H9 (cell line): ENCODE data around the gene TTC28. TPM values are rescaled to one million over a fixed set of nuclear protein-coding genes. Genes with fewer than 3 reads are reported as not detected.

ENCODE experiments used
- DNase-seq: peaks from one replicate; pipeline ENCODE4 v3.0.0-alpha.2; 2017
- H2AFZ ChIP-seq: one replicate; pipeline ENCODE4 v1.6.1; 2013; ENCODE audit warnings: mild to moderate bottlenecking, low read length, control low read depth, moderate library complexity
- H2AK5ac ChIP-seq: 2 replicates; pipeline ENCODE4 v1.6.1; 2013; ENCODE audit warnings: low read length, control low read depth, mixed read lengths; ENCODE audit not compliant: insufficient read length
- H2BK120ac ChIP-seq: one replicate; pipeline ENCODE4 v1.6.1; 2013; ENCODE audit warnings: low read depth, mild to moderate bottlenecking, low read length, control low read depth, inconsistent platforms; ENCODE audit not compliant: poor library complexity, severe bottlenecking
- H2BK12ac ChIP-seq: 2 replicates; pipeline ENCODE4 v1.6.1; 2013; ENCODE audit warnings: low read length, control low read depth, mixed read lengths, low read depth; ENCODE audit not compliant: insufficient read length
- H2BK15ac ChIP-seq: 2 replicates; pipeline ENCODE4 v1.6.1; 2013; ENCODE audit warnings: low read depth, low read length, control low read depth
- H2BK20ac ChIP-seq: one replicate; pipeline ENCODE4 v1.6.1; 2013; ENCODE audit warnings: low read depth, mild to moderate bottlenecking, low read length, control low read depth, inconsistent platforms; ENCODE audit not compliant: poor library complexity, severe bottlenecking
- H2BK5ac ChIP-seq: 2 replicates; pipeline ENCODE4 v1.6.1; 2013; ENCODE audit warnings: low read length, control low read depth, mixed read lengths; ENCODE audit not compliant: insufficient read length
- H3K14ac ChIP-seq: 2 replicates; pipeline ENCODE4 v1.6.1; 2013; ENCODE audit warnings: low read length, control low read depth; ENCODE audit not compliant: insufficient read depth
- H3K18ac ChIP-seq: 2 replicates; pipeline ENCODE4 v1.6.1; 2013; ENCODE audit warnings: low read depth, mild to moderate bottlenecking, mixed read lengths, low read length, control low read depth; ENCODE audit not compliant: insufficient read length
- H3K23ac ChIP-seq: 2 replicates; pipeline ENCODE4 v1.6.1; 2013; ENCODE audit warnings: low read length, control low read depth, mixed read lengths, low read depth; ENCODE audit not compliant: insufficient read length
- H3K23me2 ChIP-seq: 2 replicates; pipeline ENCODE4 v1.6.1; 2013; ENCODE audit warnings: low read depth, mild to moderate bottlenecking, mixed read lengths, low read length, control low read depth; ENCODE audit not compliant: insufficient read length, poor library complexity, severe bottlenecking
- H3K27ac ChIP-seq: 2 replicates; pipeline ENCODE4 v1.5.1; 2013; ENCODE audit warnings: low read length, control low read depth, mixed read lengths, low read depth; ENCODE audit not compliant: insufficient read length
- H3K27me3 ChIP-seq: 2 replicates; pipeline ENCODE4 v1.6.1; 2013; ENCODE audit warnings: low read length, control low read depth, inconsistent platforms; ENCODE audit not compliant: insufficient read depth
- H3K4ac ChIP-seq: 2 replicates; pipeline ENCODE4 v1.6.1; 2013; ENCODE audit warnings: low read depth, mild to moderate bottlenecking, control low read depth, inconsistent platforms, low read length, moderate library complexity
- H3K4me1 ChIP-seq: 2 replicates; pipeline ENCODE4 v1.6.1; 2013; ENCODE audit warnings: low read length, control low read depth, inconsistent platforms; ENCODE audit not compliant: insufficient read depth
- H3K4me2 ChIP-seq: 2 replicates; pipeline ENCODE4 v1.6.1; 2013; ENCODE audit warnings: low read length, control low read depth, mixed read lengths; ENCODE audit not compliant: insufficient read length, insufficient read depth
- H3K56ac ChIP-seq: 2 replicates; pipeline ENCODE4 v1.6.1; 2013; ENCODE audit warnings: low read depth, mild to moderate bottlenecking, mixed read lengths, low read length, control low read depth; ENCODE audit not compliant: insufficient read length
- H3K79me1 ChIP-seq: 2 replicates; pipeline ENCODE4 v1.6.1; 2013; ENCODE audit warnings: low read depth, mild to moderate bottlenecking, moderate library complexity, low read length, control low read depth, inconsistent platforms; ENCODE audit not compliant: insufficient read depth, poor library complexity, severe bottlenecking
- H3K79me2 ChIP-seq: 2 replicates; pipeline ENCODE4 v1.6.1; 2013; ENCODE audit warnings: low read length, control low read depth, inconsistent platforms; ENCODE audit not compliant: insufficient read depth
- H3K9ac ChIP-seq: 2 replicates; pipeline ENCODE4 v1.6.1; 2013; ENCODE audit warnings: low read length, control low read depth, mixed read lengths; ENCODE audit not compliant: insufficient read length; ENCODE audit errors: extremely low read depth
- H3K9me3 ChIP-seq: one replicate; pipeline ENCODE4 v1.6.1; 2013; ENCODE audit warnings: low read depth, low read length, inconsistent platforms; ENCODE audit not compliant: control insufficient read depth
- H3T11ph ChIP-seq: one replicate; pipeline ENCODE4 v1.6.1; 2013; ENCODE audit warnings: mild to moderate bottlenecking, low read length, control low read depth, inconsistent platforms
- H4K20me1 ChIP-seq: one replicate; pipeline ENCODE4 v1.6.1; 2013; ENCODE audit not compliant: control insufficient read depth, insufficient read length, insufficient read depth
- H4K5ac ChIP-seq: 2 replicates; pipeline ENCODE4 v1.6.1; 2013; ENCODE audit warnings: low read depth, mild to moderate bottlenecking, mixed read lengths, low read length, control low read depth; ENCODE audit not compliant: insufficient read length
- H4K8ac ChIP-seq: replicated peaks from 2 replicates; pipeline ENCODE4 v1.6.1; 2013; ENCODE audit warnings: low read length, control low read depth, mixed read lengths, low read depth; ENCODE audit not compliant: insufficient read length
- H4K91ac ChIP-seq: 2 replicates; pipeline ENCODE4 v1.6.1; 2013; ENCODE audit warnings: low read depth, mild to moderate bottlenecking, moderate library complexity, mixed read lengths, low read length, control low read depth; ENCODE audit not compliant: insufficient read length
- H3K27ac Mint-ChIP-seq, 3 experiments: 2 replicates in 2 of 3; 3 replicates in 1 of 3; pipeline ENCODE4 v1.8.0; 2020 to 2021; ENCODE audit warnings: mixed read lengths in 3 of 3, mild to moderate bottlenecking in 1 of 3, moderate library complexity in 1 of 3
- H3K27me3 Mint-ChIP-seq: 2 replicates; pipeline ENCODE4 v1.8.0; 2021; ENCODE audit warnings: low read depth, mild to moderate bottlenecking, moderate library complexity, mixed read lengths
- H3K36me3 Mint-ChIP-seq, 3 experiments: 2 replicates in 2 of 3; 3 replicates in 1 of 3; pipeline ENCODE4 v1.8.0; 2020 to 2021; ENCODE audit warnings: low read depth in 3 of 3, mixed read lengths in 3 of 3; ENCODE audit not compliant: insufficient read depth in 1 of 3
- H3K4me1 Mint-ChIP-seq, 2 experiments: 2 replicates each; pipeline ENCODE4 v1.8.0; 2020; ENCODE audit warnings: mixed read lengths in 2 of 2
- H3K4me3 Mint-ChIP-seq, 2 experiments: 2 replicates in 1 of 2; 3 replicates in 1 of 2; pipeline ENCODE4 v1.8.0; 2020 to 2021; ENCODE audit warnings: mild to moderate bottlenecking in 2 of 2, mixed read lengths in 2 of 2, moderate library complexity in 1 of 2
- H3K9me3 Mint-ChIP-seq, 2 experiments: 2 replicates in 1 of 2; 3 replicates in 1 of 2; pipeline ENCODE4 v1.8.0; 2020; ENCODE audit warnings: mild to moderate bottlenecking in 2 of 2, mixed read lengths in 2 of 2, moderate library complexity in 1 of 2
- CTCF ChIP-seq: fragments of 200-600 bp; sonication (generic); conservative IDR thresholded peaks from 3 replicates; pipeline ENCODE4 v1.8.0; 2021; ENCODE audit warnings: antibody characterized with exemption, mild to moderate bottlenecking
- WGBS: extraction: QIAGEN DNeasy Blood & Tissue Kit; methylation state at CpG from one replicate; pipeline ENCODE4 v1.1.7; 2013; ENCODE audit warnings: missing lambda C conversion rate, low lambda C conversion rate, mixed read lengths; ENCODE audit not compliant: insufficient read length; ENCODE audit errors: extremely low coverage; 5-methylcytosine and 5-hydroxymethylcytosine counted together
- total RNA-seq: library from RNA; stranded (reverse); gene quantifications from 2 replicates; pipeline ENCODE4 v1.2.1, GENCODE V29; 2021

The TTC28 gene
- total RNA-seq, 1 experiment from 2014 or later: 13.6 TPM

- H2AFZ ChIP-seq: no peak overlapping the region
- no peak overlapping the region for H4K8ac ChIP-seq
- H3K4me1 Mint-ChIP-seq: peaks cover 5 to 7% of the 10 kb centered on the region in 2 experiments
- H3K27ac ChIP-seq: no peak overlapping the region
- no peaks in the 10 kb centered on the region for H3K9me3 ChIP-seq
- H2BK5ac ChIP-seq: no peak overlapping the region
- no CpG with 5 or more reads among the region's 2 CpGs for WGBS
- no peak overlapping the region for H2BK20ac ChIP-seq
- DNase-seq: no peak
- no peaks in the 10 kb centered on the region for H3K36me3 Mint-ChIP-seq
- no peak overlapping the region for H3K14ac ChIP-seq
- H2BK15ac ChIP-seq: no peak overlapping the region
- H3K27me3 Mint-ChIP-seq: peaks cover 10% of the 10 kb centered on the region
- H3K18ac ChIP-seq: no peak overlapping the region
- no peaks in the 10 kb centered on the region for H4K20me1 ChIP-seq
- no peak overlapping the region for H2BK12ac ChIP-seq
- H3K27ac Mint-ChIP-seq: peak overlapping the region in 1 of 3 experiments; percentile 48; a peak in 1 of 7 replicates
- H3K4me1 ChIP-seq: no peaks in the 10 kb centered on the region
- H3T11ph ChIP-seq: no peak overlapping the region
- no peak overlapping the region for H2AK5ac ChIP-seq
- H3K23ac ChIP-seq: no peak overlapping the region
- no peak overlapping the region for H3K56ac ChIP-seq
- no peaks in the 10 kb centered on the region for H3K79me2 ChIP-seq
- H3K79me1 ChIP-seq: no peaks in the 10 kb centered on the region
- H3K27me3 ChIP-seq: no peaks in the 10 kb centered on the region
- no peaks in the 10 kb centered on the region for H3K9me3 Mint-ChIP-seq
- TF ChIP-seq CTCF: no peak
- H4K5ac ChIP-seq: no peak overlapping the region
- no peak overlapping the region for H3K4me2 ChIP-seq
- H3K4ac ChIP-seq: no peak overlapping the region
- H3K4me3 Mint-ChIP-seq: no peak overlapping the region
- no peaks in the 10 kb centered on the region for H3K23me2 ChIP-seq
- no peak overlapping the region for H2BK120ac ChIP-seq
- H3K9ac ChIP-seq: no peak overlapping the region
- H4K91ac ChIP-seq: no peak overlapping the region
Observed at GRCh38 chr22:28589102-28589750, 90.4 kb downstream of the TTC28 start.
